HG02870 (cell line): ENCODE data around the gene MAFG.

Source experiments
- ATAC-seq: cut with Tn5 transposase; IDR thresholded peaks from one replicate; pipeline ENCODE4 v1.9.1; 2021; ENCODE audit warnings: mild to moderate bottlenecking, moderate library complexity; ENCODE audit not compliant: unreplicated experiment

MAFG gene

GRCh38 chr17:81940538-81941483 lies 13.3 kb upstream of the MAFG start:
- no peak for ATAC-seq

- no peak for ATAC-seq
Observed at GRCh38 chr17:81939881-81940385, 12.4 kb upstream of the MAFG start.

GRCh38 chr17:81939218-81939617 lies 11.7 kb upstream of the MAFG start:
- ATAC-seq = no peak

DNA sequence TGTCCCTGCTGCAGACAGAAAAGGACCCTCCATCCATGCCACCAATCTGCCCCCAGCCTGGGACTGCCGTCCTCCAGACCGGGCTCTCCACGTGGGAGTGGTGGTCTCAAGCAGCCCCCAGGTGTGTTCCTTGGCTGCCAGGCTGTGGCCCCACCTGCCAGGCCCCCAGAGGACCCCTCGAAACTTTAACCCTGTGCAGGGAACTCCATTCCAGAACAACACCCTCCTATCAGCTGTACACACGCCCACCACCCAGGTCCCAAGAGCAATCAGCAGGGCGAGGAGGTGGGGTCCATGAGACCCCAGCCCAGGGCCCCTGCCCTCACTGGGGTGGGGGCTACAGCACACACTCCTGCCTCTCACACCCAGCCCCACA lies 8.2 kb upstream of the MAFG start:
- ATAC-seq = no peak

GRCh38 chr17:81934850-81935708 lies 7.5 kb upstream of the MAFG start:
- no peak for ATAC-seq

DNA sequence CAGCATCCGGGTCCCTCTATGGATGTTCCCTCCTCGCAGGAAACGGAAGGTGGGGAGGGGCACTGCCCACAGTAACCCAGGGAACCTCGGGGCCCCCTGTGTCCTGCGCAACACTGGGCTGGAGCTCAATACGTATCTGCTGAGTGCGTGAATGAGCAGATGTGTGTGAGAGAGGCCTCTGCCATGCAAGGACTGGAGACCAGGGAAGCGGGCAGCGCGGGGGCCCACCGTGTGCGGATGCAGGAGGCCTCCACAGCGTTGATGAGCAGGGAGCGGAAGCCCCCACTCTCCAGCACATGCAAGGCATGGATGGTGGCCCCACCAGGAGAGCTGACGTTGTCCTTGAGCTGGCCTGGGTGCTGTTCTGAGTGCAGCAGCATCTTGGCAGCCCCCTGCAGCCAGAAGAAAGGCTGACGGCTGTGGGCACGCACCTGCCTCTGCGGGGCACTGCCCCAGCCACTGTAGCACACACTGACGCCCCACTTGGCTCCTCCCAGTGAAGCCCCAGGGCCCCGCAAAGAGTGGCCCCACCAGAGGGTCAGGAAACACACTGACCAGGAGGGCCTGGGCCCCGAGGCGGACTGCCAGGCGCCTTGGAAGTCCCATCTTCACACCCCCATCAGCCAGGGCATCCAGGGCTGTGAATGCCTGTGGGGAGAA lies 6.7 kb upstream of the MAFG start:
- no peak for ATAC-seq

- ATAC-seq = no peak
Observed at GRCh38 chr17:81933178-81933699, 5.7 kb upstream of the MAFG start.

DNA sequence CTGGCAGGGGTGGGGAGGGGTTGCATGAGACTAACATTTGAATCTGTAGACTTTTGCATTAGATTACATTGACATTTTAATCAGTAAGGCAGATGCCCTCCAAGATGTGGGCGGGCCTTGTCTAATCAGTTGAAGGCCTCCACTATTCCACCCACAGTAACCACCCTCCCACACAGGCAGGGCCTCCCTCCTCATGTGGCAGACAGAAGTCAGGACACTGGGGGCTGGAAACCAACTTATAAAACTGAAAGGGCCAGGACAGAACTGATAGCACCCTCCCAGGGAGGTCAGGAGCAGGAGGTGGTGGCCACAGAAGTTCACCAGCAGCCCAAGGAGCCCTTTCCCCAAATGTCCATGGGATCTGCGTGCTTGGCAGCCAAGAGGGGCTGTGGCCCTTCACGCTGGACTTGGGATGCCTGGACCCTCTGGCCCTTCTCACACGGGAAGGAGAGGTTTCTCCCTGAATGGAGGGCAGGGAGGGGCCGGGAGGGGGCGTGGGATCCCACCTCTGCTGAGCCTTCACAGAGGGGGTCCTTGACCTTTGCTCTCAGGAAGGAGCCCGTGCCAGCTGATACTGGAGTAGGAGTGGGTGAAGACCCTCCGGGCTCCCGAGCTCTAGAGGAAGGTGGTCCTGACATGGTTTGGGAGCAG lies 4.9 kb upstream of the MAFG start:
- ATAC-seq = no peak

DNA sequence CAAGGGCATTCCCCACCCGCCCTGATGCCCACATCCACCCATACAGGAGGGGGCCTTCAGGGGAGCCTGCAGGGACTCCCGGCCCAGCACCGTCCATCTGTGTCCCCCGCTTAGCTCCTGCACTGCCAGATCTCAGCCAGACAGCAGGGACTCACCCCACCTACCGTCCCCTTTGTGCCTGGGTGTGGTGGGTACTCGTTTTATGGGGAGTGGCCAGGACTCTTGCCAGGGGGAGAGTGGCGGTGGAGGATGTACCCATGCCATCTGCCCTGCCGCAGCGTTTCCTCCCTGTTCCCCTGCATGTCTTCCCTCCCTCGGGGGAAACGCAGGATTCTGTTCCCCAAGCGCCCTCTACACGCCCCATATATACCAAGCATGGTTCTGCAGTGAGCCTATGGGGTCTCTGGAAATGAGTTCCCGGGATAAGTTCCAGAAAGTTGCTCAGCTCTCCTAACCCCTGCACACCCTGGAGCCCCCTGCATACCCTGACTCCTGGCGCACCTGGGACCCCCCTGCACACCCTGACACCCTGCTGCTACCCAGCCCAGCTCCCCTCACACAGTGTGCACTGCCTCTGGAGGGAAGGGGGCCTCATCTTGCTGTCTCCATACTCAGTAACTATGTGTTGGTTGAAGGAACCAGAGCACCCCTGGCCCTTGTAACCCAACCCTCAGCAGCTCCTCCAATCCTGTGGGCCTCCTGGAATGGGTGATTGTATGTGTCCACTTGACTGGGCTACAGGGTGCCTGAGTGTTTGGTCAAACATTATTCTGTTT lies 4.2 kb upstream of the MAFG start:
- ATAC-seq = no peak

- no peak for ATAC-seq
Observed at GRCh38 chr17:81931189-81931556, 3.6 kb upstream of the MAFG start.

GRCh38 chr17:81930142-81931125 lies 2.9 kb upstream of the MAFG start:
- no peak for ATAC-seq

GRCh38 chr17:81929253-81930141 lies 2.0 kb upstream of the MAFG start:
- ATAC-seq = no peak

- ATAC-seq = no peak
Observed at GRCh38 chr17:81928544-81929252, 1.2 kb upstream of the MAFG start.

- peak; percentile 13 for ATAC-seq
Observed at GRCh38 chr17:81927152-81927652, 333 bp downstream of the MAFG start.

GRCh38 chr17:81926451-81927151 lies 934 bp downstream of the MAFG start:
- no peak for ATAC-seq

- no peak for ATAC-seq
Observed at GRCh38 chr17:81925860-81926450, 1.6 kb downstream of the MAFG start.
